Endothelial cell of umbilical vein (primary cell): Measurements from ENCODE around the gene OR6B3. TPM values are rescaled to one million over a fixed set of nuclear protein-coding genes. Genes with fewer than 3 reads are reported as not detected.

Experiments used
- BruUV-seq: library from RNA; stranded (reverse); fragments of 400-500 nt; replicated peaks from 2 replicates; lab custom pipeline; 2021; lab: Mats Ljungman, UMichigan
- CTCF ChIA-PET: fragments of 300-600, 350-600 bp; sonication (Branson Sonifier 250); formaldehyde crosslinking; loops from one replicate; lab custom pipeline; 2021; ENCODE audit warnings: antibody characterized with exemption, inconsistent platforms; lab: Charles Lee
- POLR2A ChIA-PET: fragments of 300-600, 350-600 bp; sonication (Branson Sonifier 250); formaldehyde crosslinking; loops from one replicate; lab custom pipeline; 2021; ENCODE audit warnings: antibody characterized with exemption, inconsistent platforms; lab: Charles Lee
- DNase-seq: peaks from one replicate; pipeline ENCODE4 v3.0.0-alpha.2; 2011; ENCODE audit warnings: low read depth, low spot score
- FAIRE-seq: peaks from 2 replicates; lab custom pipeline; 2011; peaks lifted over from hg19 to GRCh38; lab: Jason Lieb, UNC
- H2AFZ ChIP-seq: 2 replicates; pipeline ENCODE4 v1.6.0; 2012; ENCODE audit warnings: low read depth, low read length, control low read depth, inconsistent platforms
- H3K27ac ChIP-seq: 2 replicates; pipeline ENCODE4 v1.5.1; 2011; ENCODE audit warnings: low read depth, mild to moderate bottlenecking, control low read depth, low read length, moderate library complexity; ENCODE audit not compliant: insufficient read depth
- H3K27me3 ChIP-seq, 2 experiments: 2 replicates each; pipeline versions ENCODE4 v1.6.0 to v1.6.1; 2011; ENCODE audit warnings: low read length in 2 of 2, mixed read lengths in 1 of 2; ENCODE audit not compliant: control insufficient read depth in 2 of 2, insufficient read depth in 2 of 2
- H3K36me3 ChIP-seq, 2 experiments: 2 replicates in 1 of 2; 3 replicates in 1 of 2; pipeline ENCODE4 v1.5.1; 2011; ENCODE audit warnings: low read length in 2 of 2, mild to moderate bottlenecking in 1 of 2, moderate library complexity in 1 of 2; ENCODE audit not compliant: control insufficient read depth in 2 of 2, insufficient read depth in 2 of 2; ENCODE audit errors: extremely low read depth in 1 of 2
- H3K4me1 ChIP-seq: 3 replicates; pipeline ENCODE4 v1.5.1; 2011; ENCODE audit warnings: mild to moderate bottlenecking, low read length; ENCODE audit not compliant: control insufficient read depth, insufficient read depth; ENCODE audit errors: extremely low read depth
- H3K4me2 ChIP-seq: 2 replicates; pipeline ENCODE4 v1.6.1; 2011; ENCODE audit warnings: low read length, control low read depth, mixed read lengths; ENCODE audit not compliant: insufficient read depth
- H3K4me3 ChIP-seq, 3 experiments: fragments of 200-600 bp in 1 of 3; sonication (generic), shearing (Covaris generic) in 1 of 3; replicated peaks in 1 of 3; 2 replicates each; pipeline ENCODE4 v1.5.1; 2011 to 2016; ENCODE audit warnings: control low read depth in 3 of 3, low read length in 3 of 3, mild to moderate bottlenecking in 2 of 3, inconsistent platforms in 1 of 3, low read depth in 1 of 3, moderate library complexity in 1 of 3; ENCODE audit not compliant: insufficient read depth in 1 of 3
- H3K79me2 ChIP-seq: 2 replicates; pipeline ENCODE4 v1.6.0; 2012; ENCODE audit warnings: low read length, inconsistent platforms; ENCODE audit not compliant: control insufficient read depth, insufficient read depth
- H3K9ac ChIP-seq: replicated peaks from 2 replicates; pipeline ENCODE3; 2011; ENCODE audit warnings: low read length, control low read depth; ENCODE audit not compliant: insufficient read depth; ENCODE audit errors: extremely low read depth
- H3K9me1 ChIP-seq: replicated peaks from 3 replicates; pipeline ENCODE4 v1.6.0; 2011; ENCODE audit warnings: mild to moderate bottlenecking, low read length; ENCODE audit not compliant: control insufficient read depth, insufficient read depth; ENCODE audit errors: extremely low read depth
- H3K9me3 ChIP-seq: replicated peaks from 2 replicates; pipeline ENCODE4 v1.5.1; 2012; ENCODE audit warnings: low read length, inconsistent platforms; ENCODE audit not compliant: control insufficient read depth, insufficient read depth
- H4K20me1 ChIP-seq: replicated peaks from 2 replicates; pipeline ENCODE3; 2011; ENCODE audit warnings: mild to moderate bottlenecking, low read length; ENCODE audit not compliant: control insufficient read depth, insufficient read depth; ENCODE audit errors: extremely low read depth
- CTCF ChIP-seq, 2 donors: IDR thresholded peaks; 1 replicate in 1 of 2; 2 replicates in 1 of 2; pipeline ENCODE4 v1.5.1; 2011; ENCODE audit warnings: low read length in 2 of 2, mild to moderate bottlenecking in 2 of 2, moderate library complexity in 2 of 2, control low read depth in 1 of 2, inconsistent platforms in 1 of 2, low read depth in 1 of 2; ENCODE audit not compliant: insufficient read depth in 1 of 2; ENCODE audit errors: extremely low read depth in 1 of 2
- EZH2 ChIP-seq: IDR thresholded peaks from 2 replicates; pipeline ENCODE4 v1.6.1; 2012; ENCODE audit warnings: borderline replicate concordance, low read depth, mild to moderate bottlenecking, moderate library complexity, low read length, inconsistent platforms; ENCODE audit not compliant: severe bottlenecking
- FOS ChIP-seq: IDR thresholded peaks from 2 replicates; pipeline ENCODE4 v1.6.1; 2011; ENCODE audit warnings: mild to moderate bottlenecking, low read length, moderate library complexity, borderline replicate concordance; ENCODE audit not compliant: insufficient read depth
- GATA2 ChIP-seq: IDR thresholded peaks from 2 replicates; pipeline ENCODE4 v1.7.0; 2011; ENCODE audit warnings: low read depth, mild to moderate bottlenecking, moderate library complexity, mixed read lengths, low read length; ENCODE audit not compliant: insufficient read length, insufficient read depth
- JUN ChIP-seq: IDR thresholded peaks from 2 replicates; pipeline ENCODE4 v1.6.1; 2011; ENCODE audit warnings: borderline replicate concordance, low read depth; ENCODE audit not compliant: insufficient read length, insufficient read depth
- MAX ChIP-seq: IDR thresholded peaks from 2 replicates; pipeline ENCODE4 v1.6.1; 2011; ENCODE audit not compliant: insufficient read depth, insufficient read length
- MYC ChIP-seq: IDR thresholded peaks from one replicate; pipeline ENCODE4 v1.6.1; 2011; ENCODE audit warnings: mild to moderate bottlenecking, low read depth, low read length
- POLR2A ChIP-seq: IDR thresholded peaks from 2 replicates; pipeline ENCODE4 v1.6.1; 2012; ENCODE audit warnings: low read depth, mild to moderate bottlenecking, control low read depth, low read length
- POLR2AphosphoS5 ChIP-seq: IDR thresholded peaks from 2 replicates; pipeline ENCODE4 v1.6.1; 2012; ENCODE audit warnings: low read depth, mild to moderate bottlenecking, control low read depth, low read length, moderate library complexity; ENCODE audit not compliant: insufficient read depth
- dilution Hi-C: fragments of 300-500 bp; cut with MboI; formaldehyde crosslinking; loops from one replicate; pipeline ENCODE4 v1.15.0; 2019; ENCODE audit warnings: low sequenced_read_pairs; ENCODE audit not compliant: extremely low pct_ligation_motif_present
- intact Hi-C: fragments of 100-400 bp; cut with micrococcal nuclease; formaldehyde crosslinking; loops from one replicate; pipeline ENCODE4 v1.10.0; 2022
- polyA plus RNA-seq, 4 experiments: library from polyadenylated mRNA; depleted of rRNA in 3 of 4; stranded (reverse) in 3 of 4; unstranded in 1 of 4; fragments of >200 nt; gene quantifications; 2 replicates each; pipeline versions ENCODE4 v1.2.1 to v1.2.3, GENCODE V29; 2011 to 2012; ENCODE audit warnings: missing spikeins in 1 of 4
- total RNA-seq: library from RNA; stranded (reverse); gene quantifications from 2 replicates; pipeline ENCODE4 v1.2.3, GENCODE V29; 2021

Gene OR6B3
- total and polyA plus RNA-seq, 2 donors (not counting 3 experiments of a cell fraction or from before 2014, with no cell fraction given): not detected

GRCh38 chr2:240050278-240050677 lies 3.0 kb downstream of the OR6B3 start:
- H3K4me2 ChIP-seq: no peak overlapping the region
- DNase-seq (no peak), FAIRE-seq (no peak)
- TF ChIP-seq JUN: no peak
- TF ChIP-seq FOS: no peak
- TF ChIP-seq GATA2: no peak
- TF ChIP-seq EZH2: no peak
- no peak for TF ChIP-seq POLR2AphosphoS5
- TF ChIP-seq CTCF (IDR thresholded peaks at IDR 0.05; ENCODE audit: extremely low read depth in 1 of 2, insufficient read depth in 1 of 2, low read depth in 1 of 2, low read length in 2 of 2): no peak
- no peak for TF ChIP-seq MYC
- no peak for TF ChIP-seq MAX
- TF ChIP-seq POLR2A: no peak
- no peak overlapping the region for H3K27ac ChIP-seq
- dilution Hi-C loops: no loop called here
- no peak overlapping the region for H2AFZ ChIP-seq
- no peaks in the 10 kb centered on the region for H4K20me1 ChIP-seq
- no peaks in the 10 kb centered on the region for H3K9me3 ChIP-seq
- H3K4me1 ChIP-seq: no peaks in the 10 kb centered on the region
- no peaks in the 10 kb centered on the region for H3K27me3 ChIP-seq
- ChIA-PET POLR2A (no interaction called here), CTCF (no interaction called here)
- H3K9ac ChIP-seq: no peak overlapping the region
- intact Hi-C loops: no loop called here
- no peaks in the 10 kb centered on the region for H3K79me2 ChIP-seq
- no TSS peak for BruUV-seq
- H3K4me3 ChIP-seq: no peak overlapping the region
- no peaks in the 10 kb centered on the region for H3K36me3 ChIP-seq
- H3K9me1 ChIP-seq: no peaks in the 10 kb centered on the region
